ENCODE measurements around the gene ZNF827.

ZNF827 gene

DNA sequence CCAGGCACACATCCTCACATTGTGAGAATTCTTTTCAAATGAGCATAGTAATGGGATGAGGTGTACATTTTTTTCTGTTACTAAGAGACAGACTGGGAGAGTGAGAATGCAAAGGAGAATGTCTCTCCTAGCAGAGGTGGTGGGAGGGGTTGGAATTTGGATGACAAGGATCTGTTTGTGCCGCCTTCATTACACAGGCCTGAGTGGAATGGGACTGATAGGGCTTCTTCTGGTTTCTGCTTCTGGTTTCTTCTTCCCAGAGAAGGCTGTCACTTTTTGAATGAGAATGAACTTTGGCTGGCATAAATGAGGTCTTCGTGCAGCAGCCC lies 203.3 kb downstream of the ZNF827 start:
- Histone ChIP-seq H3K27me3 (ENCODE audit: control insufficient read depth in 1 of 2, insufficient read depth in 2 of 2, low read length in 2 of 2) (no peaks in the 10 kb centered on the region), H3K9me3 (ENCODE audit: low read length) (no peaks in the 10 kb centered on the region), H3K36me3 (ENCODE audit: insufficient read depth, low read length) (no peaks in the 10 kb centered on the region), H3K4me3 (ENCODE audit: low read depth in 1 of 2, low read length in 2 of 2) (no peak overlapping the region), H3K27ac (ENCODE audit: low read depth, low read length) (peak overlapping the region; percentile 91), H3K9ac (ENCODE audit: low read length) (no peak overlapping the region), H3K4me1 (ENCODE audit: insufficient read depth, low read length) (peaks cover 47% of the 10 kb centered on the region)

DNA sequence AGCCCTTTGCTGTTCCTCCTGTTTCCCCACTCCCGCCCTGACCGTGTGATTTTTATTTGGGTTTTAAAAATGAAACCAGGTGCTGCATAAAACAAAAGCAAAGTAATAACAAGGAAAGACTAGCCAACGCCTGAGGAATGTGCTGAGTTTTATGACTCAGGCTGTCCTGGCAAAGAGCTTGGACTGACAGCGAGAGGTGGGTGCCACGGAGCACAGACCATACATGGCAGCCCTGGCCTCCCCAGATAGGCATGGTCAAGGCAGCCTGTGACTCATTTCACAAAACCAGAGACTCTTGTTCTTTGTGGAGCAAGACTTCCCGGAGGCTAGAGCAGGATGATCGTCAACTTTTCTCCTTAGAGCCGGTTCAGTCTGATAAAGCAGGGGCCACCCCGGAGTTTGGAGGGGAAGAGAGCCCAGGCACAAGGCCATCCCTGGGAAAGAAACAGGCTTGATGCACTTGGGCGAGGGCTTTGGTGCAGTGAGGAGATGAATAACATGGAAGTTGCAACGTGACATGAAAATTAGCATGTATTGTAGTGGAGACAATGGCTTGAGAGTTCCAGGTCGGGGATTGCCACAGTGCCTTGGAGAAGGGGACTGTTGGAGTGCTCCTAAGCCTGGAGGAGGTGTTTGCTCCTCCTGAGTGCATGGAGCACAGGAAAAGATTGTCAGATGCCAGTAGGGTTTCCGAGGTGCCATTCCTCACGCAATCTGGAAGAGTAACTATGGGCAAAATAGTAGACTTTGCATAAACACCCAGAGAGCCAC lies 203.9 kb downstream of the ZNF827 start:
- Histone ChIP-seq H3K4me1 (ENCODE audit: insufficient read depth, low read length) (peaks cover 47% of the 10 kb centered on the region), H3K9me3 (ENCODE audit: low read length) (no peaks in the 10 kb centered on the region), H3K27ac (ENCODE audit: low read depth, low read length) (peak overlapping the region; percentile 91), H3K27me3 (ENCODE audit: control insufficient read depth in 1 of 2, insufficient read depth in 2 of 2, low read length in 2 of 2) (no peaks in the 10 kb centered on the region), H3K9ac (ENCODE audit: low read length) (no peak overlapping the region), H3K36me3 (ENCODE audit: insufficient read depth, low read length) (no peaks in the 10 kb centered on the region), H3K4me3 (ENCODE audit: low read depth in 1 of 2, low read length in 2 of 2) (peak overlapping the region in 1 of 2 donors; percentile 58)

DNA sequence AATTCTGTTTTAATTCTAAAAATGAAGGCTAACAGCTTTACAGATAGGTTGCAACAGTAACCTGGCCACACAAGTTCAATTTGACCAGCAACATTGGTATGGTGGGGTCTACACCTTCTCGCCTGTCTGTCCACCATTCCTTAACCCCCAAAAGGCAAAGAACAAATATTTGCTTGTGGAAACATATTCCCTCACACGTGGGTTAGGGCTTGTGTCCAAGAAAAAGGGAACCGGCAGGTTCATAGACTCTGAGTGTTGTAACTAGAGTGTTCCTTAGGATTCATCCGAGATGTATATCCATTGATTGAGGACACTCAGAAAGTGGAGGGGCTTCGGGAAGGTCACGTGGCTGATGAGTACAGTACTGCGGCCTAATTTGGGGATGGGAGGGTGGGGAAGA lies 204.6 kb downstream of the ZNF827 start:
- no peaks in the 10 kb centered on the region for H3K9me3 ChIP-seq (ENCODE audit: low read length)
- peak overlapping the region in 1 of 2 donors; percentile 58 for H3K4me3 ChIP-seq (ENCODE audit: low read depth in 1 of 2, low read length in 2 of 2)
- H3K36me3 ChIP-seq (ENCODE audit: insufficient read depth, low read length) = no peaks in the 10 kb centered on the region
- H3K9ac ChIP-seq (ENCODE audit: low read length) = peak overlapping the region; percentile 5
- H3K4me1 ChIP-seq (ENCODE audit: insufficient read depth, low read length) = peaks cover 47% of the 10 kb centered on the region
- H3K27me3 ChIP-seq (ENCODE audit: control insufficient read depth in 1 of 2, insufficient read depth in 2 of 2, low read length in 2 of 2) = no peaks in the 10 kb centered on the region
- H3K27ac ChIP-seq (ENCODE audit: low read depth, low read length) = peak overlapping the region; percentile 91

DNA sequence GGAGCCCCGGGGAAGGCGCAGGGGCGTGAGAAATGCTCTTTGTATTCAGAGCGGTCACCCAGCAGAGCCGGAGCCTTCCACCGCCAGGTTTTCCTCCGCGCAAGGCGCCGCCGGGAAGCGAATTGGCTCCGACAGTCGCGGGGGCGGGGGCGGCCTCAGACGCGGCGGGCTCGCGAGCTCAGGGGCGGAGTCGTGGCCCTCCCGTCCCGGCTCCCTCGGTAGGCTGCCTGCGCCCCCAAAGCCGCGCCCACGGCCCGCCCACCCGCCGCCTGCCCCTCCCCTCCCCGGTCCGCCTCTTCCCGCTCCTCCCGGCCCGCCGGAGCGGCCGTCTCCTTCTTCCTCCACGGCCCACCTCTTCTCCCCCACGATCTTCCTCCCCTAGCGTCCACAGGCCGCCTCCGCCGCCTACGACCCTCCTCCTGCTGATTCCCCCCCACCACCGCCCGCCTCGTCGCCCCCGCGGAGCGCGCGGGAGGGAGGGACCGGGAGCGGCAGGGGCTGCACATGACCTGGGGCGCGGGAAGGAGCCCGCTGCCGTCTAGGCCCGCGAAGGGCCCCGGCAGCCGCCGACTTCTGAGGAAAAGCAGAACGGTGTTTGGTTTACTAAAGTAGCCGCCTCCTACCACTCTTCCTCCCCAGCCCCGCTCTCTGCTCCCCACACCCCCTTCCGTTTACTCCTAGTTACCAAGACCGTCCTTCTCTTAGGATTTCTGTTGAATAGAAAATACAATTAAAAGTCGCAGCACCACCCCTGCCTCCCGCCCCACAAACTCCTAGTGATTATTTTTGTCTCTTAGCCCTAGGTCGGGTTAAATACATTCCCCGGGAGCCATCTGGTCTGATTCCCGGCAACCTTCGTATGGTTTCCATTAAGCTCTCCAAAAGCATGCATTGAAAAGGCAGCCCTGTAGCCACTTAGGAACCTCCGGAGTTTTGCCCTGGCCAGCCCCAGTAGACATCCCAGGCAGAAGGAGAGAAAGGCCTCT lies 205.4 kb downstream of the ZNF827 start:
- Histone ChIP-seq H3K27me3 (ENCODE audit: control insufficient read depth in 1 of 2, insufficient read depth in 2 of 2, low read length in 2 of 2) (no peaks in the 10 kb centered on the region), H3K4me1 (ENCODE audit: insufficient read depth, low read length) (peaks cover 47% of the 10 kb centered on the region), H3K9me3 (ENCODE audit: low read length) (no peaks in the 10 kb centered on the region), H3K4me3 (ENCODE audit: low read depth in 1 of 2, low read length in 2 of 2) (peak overlapping the region; percentile 58 to 59), H3K9ac (ENCODE audit: low read length) (peak overlapping the region; percentile 5), H3K36me3 (ENCODE audit: insufficient read depth, low read length) (no peaks in the 10 kb centered on the region), H3K27ac (ENCODE audit: low read depth, low read length) (peak overlapping the region; percentile 91)

DNA sequence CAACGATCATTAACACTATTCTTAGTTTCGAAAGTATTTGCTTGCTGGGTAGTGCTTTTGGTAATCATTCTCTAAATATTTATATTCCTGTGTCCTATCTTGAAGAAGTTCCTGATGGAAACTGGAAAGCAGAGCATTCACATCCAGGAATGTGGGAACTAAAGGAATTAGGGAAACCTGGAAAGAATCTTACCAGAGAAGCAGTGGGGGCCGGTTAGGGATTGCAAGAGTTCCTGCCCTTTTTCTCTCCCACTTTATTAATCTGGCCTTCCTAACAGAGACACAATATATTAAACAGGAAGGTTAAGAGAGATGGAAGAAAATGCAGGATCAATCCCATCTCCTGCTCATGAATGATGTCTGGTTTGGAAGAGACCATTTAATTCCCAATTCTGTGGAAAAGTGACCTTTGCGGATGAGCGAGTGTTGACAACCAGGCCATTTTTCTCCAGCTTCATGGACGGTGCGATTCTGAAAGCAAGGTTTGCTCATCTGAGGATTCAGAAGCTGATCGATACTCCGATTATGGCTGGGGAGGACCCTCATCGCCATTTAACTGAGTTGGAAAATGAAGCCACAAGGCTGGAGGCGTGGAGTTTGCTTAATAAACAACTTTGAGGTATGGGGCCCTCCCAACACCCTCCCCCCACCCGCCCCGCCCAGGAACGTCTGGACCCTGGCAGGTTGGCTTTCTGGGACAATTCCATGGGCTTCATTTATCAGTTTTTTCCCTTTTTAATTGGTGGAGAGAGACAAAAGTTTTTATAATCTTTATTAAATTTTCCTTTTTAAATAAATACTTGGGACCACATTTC lies 206.4 kb downstream of the ZNF827 start:
- Histone ChIP-seq H3K36me3 (ENCODE audit: insufficient read depth, low read length) (no peaks in the 10 kb centered on the region), H3K27ac (ENCODE audit: low read depth, low read length) (peak overlapping the region; percentile 83), H3K27me3 (ENCODE audit: control insufficient read depth in 1 of 2, insufficient read depth in 2 of 2, low read length in 2 of 2) (no peaks in the 10 kb centered on the region), H3K4me3 (ENCODE audit: low read depth in 1 of 2, low read length in 2 of 2) (no peak overlapping the region), H3K4me1 (ENCODE audit: insufficient read depth, low read length) (peaks cover 47% of the 10 kb centered on the region), H3K9ac (ENCODE audit: low read length) (no peak overlapping the region), H3K9me3 (ENCODE audit: low read length) (no peaks in the 10 kb centered on the region)

DNA sequence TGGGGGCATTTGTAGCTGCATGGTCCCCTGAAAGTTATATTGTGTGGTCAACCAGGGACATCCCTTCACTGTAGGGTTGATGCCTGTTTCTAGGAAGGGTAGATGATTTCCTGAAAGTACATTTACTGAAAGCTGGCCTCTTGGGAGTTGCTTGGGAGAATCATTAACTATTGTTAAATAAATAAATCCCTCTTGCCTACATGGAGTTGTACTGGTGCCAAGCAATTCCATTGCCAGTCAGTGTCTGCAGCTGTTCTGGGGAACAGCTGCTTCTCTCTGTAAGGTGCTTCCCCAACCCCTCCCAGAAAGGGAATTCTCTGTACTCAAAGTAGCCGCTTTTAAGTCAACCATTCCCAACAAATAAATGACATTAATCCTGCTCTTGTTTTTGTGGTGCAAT lies 207.6 kb downstream of the ZNF827 start:
- Histone ChIP-seq H3K9ac (ENCODE audit: low read length) (no peak overlapping the region), H3K27me3 (ENCODE audit: control insufficient read depth in 1 of 2, insufficient read depth in 2 of 2, low read length in 2 of 2) (no peaks in the 10 kb centered on the region), H3K4me1 (ENCODE audit: insufficient read depth, low read length) (peaks cover 36% of the 10 kb centered on the region), H3K27ac (ENCODE audit: low read depth, low read length) (no peak overlapping the region), H3K4me3 (ENCODE audit: low read depth in 1 of 2, low read length in 2 of 2) (no peak overlapping the region), H3K9me3 (ENCODE audit: low read length) (no peaks in the 10 kb centered on the region), H3K36me3 (ENCODE audit: insufficient read depth, low read length) (no peaks in the 10 kb centered on the region)

- no peak overlapping the region for H3K27ac ChIP-seq (ENCODE audit: low read depth, low read length)
- H3K27me3 ChIP-seq (ENCODE audit: control insufficient read depth in 1 of 2, insufficient read depth in 2 of 2, low read length in 2 of 2) = no peaks in the 10 kb centered on the region
- H3K36me3 ChIP-seq (ENCODE audit: insufficient read depth, low read length) = no peaks in the 10 kb centered on the region
- no peak overlapping the region for H3K4me3 ChIP-seq (ENCODE audit: low read depth in 1 of 2, low read length in 2 of 2)
- H3K9ac ChIP-seq (ENCODE audit: low read length) = no peak overlapping the region
- peaks cover 26% of the 10 kb centered on the region for H3K4me1 ChIP-seq (ENCODE audit: insufficient read depth, low read length)
- no peaks in the 10 kb centered on the region for H3K9me3 ChIP-seq (ENCODE audit: low read length)
Measured at GRCh38 chr4:145730026-145730425, 208.6 kb downstream of the ZNF827 start.

DNA sequence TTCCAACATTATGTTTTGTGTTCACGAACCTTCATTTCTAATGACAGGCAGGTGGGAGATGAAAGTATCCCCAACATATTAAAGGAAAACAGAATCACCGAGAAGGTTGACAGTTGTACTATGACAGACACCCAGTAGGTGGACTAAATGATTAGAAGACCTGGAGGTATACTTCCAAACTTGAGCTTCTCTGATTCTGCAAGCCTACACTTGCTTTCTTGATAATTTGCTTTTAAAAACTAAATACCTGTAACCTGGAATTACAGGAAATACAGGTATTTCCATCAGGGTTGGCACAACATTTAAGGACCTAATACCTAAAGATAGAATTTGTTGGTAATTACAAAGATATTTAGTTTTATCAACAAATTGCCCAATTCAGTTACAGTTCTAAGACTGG lies 215.3 kb downstream of the ZNF827 start:
- H3K4me1 ChIP-seq (ENCODE audit: insufficient read depth, low read length) = no peaks in the 10 kb centered on the region
- no peaks in the 10 kb centered on the region for H3K36me3 ChIP-seq (ENCODE audit: insufficient read depth, low read length)
- no peak overlapping the region for H3K9ac ChIP-seq (ENCODE audit: low read length)
- no peaks in the 10 kb centered on the region for H3K27me3 ChIP-seq (ENCODE audit: control insufficient read depth in 1 of 2, insufficient read depth in 2 of 2, low read length in 2 of 2)
- no peaks in the 10 kb centered on the region for H3K9me3 ChIP-seq (ENCODE audit: low read length)
- H3K27ac ChIP-seq (ENCODE audit: low read depth, low read length) = no peak overlapping the region
- no peak overlapping the region for H3K4me3 ChIP-seq (ENCODE audit: low read depth in 1 of 2, low read length in 2 of 2)

- H3K4me1 ChIP-seq (ENCODE audit: insufficient read depth, low read length) = no peaks in the 10 kb centered on the region
- no peaks in the 10 kb centered on the region for H3K36me3 ChIP-seq (ENCODE audit: insufficient read depth, low read length)
- H3K27me3 ChIP-seq (ENCODE audit: control insufficient read depth in 1 of 2, insufficient read depth in 2 of 2, low read length in 2 of 2) = no peaks in the 10 kb centered on the region
- no peak overlapping the region for H3K4me3 ChIP-seq (ENCODE audit: low read depth in 1 of 2, low read length in 2 of 2)
- H3K27ac ChIP-seq (ENCODE audit: low read depth, low read length) = no peak overlapping the region
- no peaks in the 10 kb centered on the region for H3K9me3 ChIP-seq (ENCODE audit: low read length)
- no peak overlapping the region for H3K9ac ChIP-seq (ENCODE audit: low read length)
Measured at GRCh38 chr4:145722561-145722960, 216.1 kb downstream of the ZNF827 start.

DNA sequence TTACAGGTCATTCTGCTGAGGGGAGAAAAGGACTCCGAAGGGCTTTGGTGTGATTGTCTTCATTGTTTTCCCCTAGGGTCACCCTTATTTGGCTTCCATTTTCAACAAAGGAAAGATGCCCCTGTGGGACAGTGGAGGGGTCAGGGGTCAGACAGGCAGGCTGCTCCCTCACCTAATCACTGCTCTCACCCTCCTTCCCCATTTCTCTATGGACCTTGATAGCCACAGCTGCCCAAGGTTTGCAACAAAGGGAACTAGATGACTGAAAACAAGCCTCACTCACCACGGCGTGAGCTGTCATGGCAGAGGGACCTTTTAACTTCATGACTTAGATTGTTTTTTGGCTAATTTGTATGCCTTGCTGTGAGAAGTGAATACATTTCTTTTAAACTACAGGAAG lies 218.0 kb downstream of the ZNF827 start:
- Histone ChIP-seq H3K9ac (ENCODE audit: low read length) (no peak overlapping the region), H3K4me1 (ENCODE audit: insufficient read depth, low read length) (no peaks in the 10 kb centered on the region), H3K4me3 (ENCODE audit: low read depth in 1 of 2, low read length in 2 of 2) (no peak overlapping the region), H3K27me3 (ENCODE audit: control insufficient read depth in 1 of 2, insufficient read depth in 2 of 2, low read length in 2 of 2) (no peaks in the 10 kb centered on the region), H3K9me3 (ENCODE audit: low read length) (no peaks in the 10 kb centered on the region), H3K36me3 (ENCODE audit: insufficient read depth, low read length) (no peaks in the 10 kb centered on the region), H3K27ac (ENCODE audit: low read depth, low read length) (no peak overlapping the region)

Data from muscle layer of colon (tissue), 2 donors.